Duodenal mucosa (tissue), 2 donors: ENCODE data around the gene LST1.
"Not testable (repeated sequence)": the region's sequence is repeated elsewhere in the genome, so short reads cannot be mapped to it uniquely, and the experiment has no call there.

ENCODE experiments used
- H3K27ac ChIP-seq: one replicate; pipeline ENCODE4 v1.7.0; 2013; ENCODE audit warnings: low read depth, low read length
- H3K27me3 ChIP-seq, 2 donors: one replicate each; pipeline ENCODE4 v1.7.0; 2013; ENCODE audit warnings: low read length in 2 of 2, control low read depth in 1 of 2; ENCODE audit not compliant: insufficient read depth in 2 of 2, control insufficient read depth in 1 of 2
- H3K36me3 ChIP-seq, 2 donors: one replicate each; pipeline ENCODE4 v1.7.0; 2013; ENCODE audit warnings: low read length in 2 of 2, control low read depth in 1 of 2; ENCODE audit not compliant: insufficient read depth in 2 of 2, control insufficient read depth in 1 of 2
- H3K4me1 ChIP-seq, 2 donors: one replicate each; pipeline ENCODE4 v1.7.0; 2013; ENCODE audit warnings: low read length in 2 of 2, control low read depth in 1 of 2; ENCODE audit not compliant: insufficient read depth in 2 of 2, control insufficient read depth in 1 of 2
- H3K4me3 ChIP-seq, 2 donors: one replicate each; pipeline ENCODE4 v1.7.0; 2013; ENCODE audit warnings: low read length in 2 of 2, low read depth in 1 of 2
- H3K9ac ChIP-seq, 2 donors: one replicate each; pipeline ENCODE4 v1.7.0; 2013; ENCODE audit warnings: low read length in 2 of 2, low read depth in 1 of 2
- H3K9me3 ChIP-seq, 2 donors: one replicate each; pipeline ENCODE4 v1.7.0; 2013; ENCODE audit warnings: low read length in 2 of 2, control low read depth in 1 of 2; ENCODE audit not compliant: control insufficient read depth in 1 of 2

The LST1 gene

GRCh38 chr6:31546958-31547726 lies 38.9 kb upstream of the LST1 start, which contains the start of gene NFKBIL1:
TSS of gene NFKBIL1 (plus strand) at chr6:31547608. CDS start at chr6:31547695, 87 bp downstream.
- Histone ChIP-seq H3K27ac (peak within 1 kb of the TSS; percentile 1), H3K36me3 (peaks cover 0 to 17% of the 10 kb centered on the region in 2 donors), H3K27me3 (no peaks in the 10 kb centered on the region), H3K9me3 (no peaks in the 10 kb centered on the region), H3K4me3 (peak within 1 kb of the TSS; percentile 70 to 82), H3K9ac (peak within 1 kb of the TSS; percentile 71 to 74), H3K4me1 (peaks cover 16 to 25% of the 10 kb centered on the region in 2 donors)

GRCh38 chr6:31547727-31548543 lies 38.1 kb upstream of the LST1 start:
- H3K9me3 ChIP-seq = no peaks in the 10 kb centered on the region
- no peaks in the 10 kb centered on the region for H3K27me3 ChIP-seq
- peak overlapping the region; percentile 70 to 82 for H3K4me3 ChIP-seq
- peaks cover 0 to 17% of the 10 kb centered on the region in 2 donors for H3K36me3 ChIP-seq
- peak overlapping the region; percentile 61 to 71 for H3K9ac ChIP-seq
- H3K27ac ChIP-seq = no peak overlapping the region
- H3K4me1 ChIP-seq = peaks cover 15 to 24% of the 10 kb centered on the region in 2 donors

- Histone ChIP-seq H3K4me1 (peaks cover 12 to 19% of the 10 kb centered on the region in 2 donors), H3K27me3 (no peaks in the 10 kb centered on the region), H3K9me3 (no peaks in the 10 kb centered on the region), H3K27ac (no peak overlapping the region), H3K4me3 (peak overlapping the region; percentile 70 to 82), H3K9ac (peak overlapping the region; percentile 61 to 71), H3K36me3 (peaks cover 0 to 20% of the 10 kb centered on the region in 2 donors)
These were observed 37.6 kb upstream of the LST1 start for GRCh38 chr6:31548544-31548873.

GRCh38 chr6:31551371-31551770 lies 34.7 kb upstream of the LST1 start:
- H3K4me1 ChIP-seq = peaks cover 12 to 22% of the 10 kb centered on the region in 2 donors
- not testable (repeated sequence) for H3K9ac ChIP-seq
- peaks cover 0 to 29% of the 10 kb centered on the region in 2 donors for H3K36me3 ChIP-seq

GRCh38 chr6:31556307-31556706 lies 29.8 kb upstream of the LST1 start:
- Histone ChIP-seq H3K27me3 (no peaks in the 10 kb centered on the region), H3K9ac (no peak overlapping the region), H3K4me1 (peaks cover 25 to 33% of the 10 kb centered on the region in 2 donors), H3K9me3 (no peaks in the 10 kb centered on the region), H3K36me3 (peaks cover 14 to 33% of the 10 kb centered on the region in 2 donors), H3K4me3 (no peak overlapping the region), H3K27ac (no peak overlapping the region)

More at GRCh38 chr6:31551371-31551770, 34.7 kb upstream of the LST1 start:
- not testable (repeated sequence) for H3K27ac ChIP-seq, H3K27me3 ChIP-seq, H3K4me3 ChIP-seq, H3K9me3 ChIP-seq

- H3K27ac ChIP-seq = no peak overlapping the region
- peaks cover 25 to 33% of the 10 kb centered on the region in 2 donors for H3K4me1 ChIP-seq
- H3K4me3 ChIP-seq = no peak overlapping the region
- no peaks in the 10 kb centered on the region for H3K27me3 ChIP-seq
- H3K36me3 ChIP-seq = peaks cover 14 to 33% of the 10 kb centered on the region in 2 donors
- H3K9me3 ChIP-seq = no peaks in the 10 kb centered on the region
- H3K9ac ChIP-seq = no peak overlapping the region
These were observed 28.4 kb upstream of the LST1 start for GRCh38 chr6:31557443-31558317.

GRCh38 chr6:31558318-31558625 lies 27.8 kb upstream of the LST1 start:
- H3K9ac ChIP-seq = peak overlapping the region in 1 of 2 donors; percentile 18
- H3K27me3 ChIP-seq = no peaks in the 10 kb centered on the region
- peaks cover 14 to 31% of the 10 kb centered on the region in 2 donors for H3K36me3 ChIP-seq
- no peak overlapping the region for H3K4me3 ChIP-seq
- peaks cover 25 to 33% of the 10 kb centered on the region in 2 donors for H3K4me1 ChIP-seq
- H3K27ac ChIP-seq = no peak overlapping the region
- no peaks in the 10 kb centered on the region for H3K9me3 ChIP-seq

- Histone ChIP-seq H3K9me3 (no peaks in the 10 kb centered on the region), H3K4me3 (peak overlapping the region in 1 of 2 donors; percentile 23), H3K36me3 (peaks cover 14 to 30% of the 10 kb centered on the region in 2 donors), H3K27me3 (no peaks in the 10 kb centered on the region), H3K9ac (peak overlapping the region in 1 of 2 donors; percentile 18), H3K4me1 (peaks cover 25 to 33% of the 10 kb centered on the region in 2 donors), H3K27ac (peak overlapping the region; percentile 10)
These were observed 27.2 kb upstream of the LST1 start for GRCh38 chr6:31558631-31559500.

- H3K27ac ChIP-seq = peak overlapping the region; percentile 14
- H3K9me3 ChIP-seq = no peaks in the 10 kb centered on the region
- no peaks in the 10 kb centered on the region for H3K27me3 ChIP-seq
- H3K4me3 ChIP-seq = peak overlapping the region; percentile 2 to 22
- H3K36me3 ChIP-seq = peaks cover 14 to 30% of the 10 kb centered on the region in 2 donors
- H3K4me1 ChIP-seq = peaks cover 25 to 33% of the 10 kb centered on the region in 2 donors
- H3K9ac ChIP-seq = no peak overlapping the region
These were observed 26.5 kb upstream of the LST1 start for GRCh38 chr6:31559606-31559957.
